ENCODE results near the gene KBTBD4.
"Not testable (repeated sequence)": the region's sequence is repeated elsewhere in the genome, so short reads cannot be mapped to it uniquely, and the experiment has no call there.

The KBTBD4 gene

DNA sequence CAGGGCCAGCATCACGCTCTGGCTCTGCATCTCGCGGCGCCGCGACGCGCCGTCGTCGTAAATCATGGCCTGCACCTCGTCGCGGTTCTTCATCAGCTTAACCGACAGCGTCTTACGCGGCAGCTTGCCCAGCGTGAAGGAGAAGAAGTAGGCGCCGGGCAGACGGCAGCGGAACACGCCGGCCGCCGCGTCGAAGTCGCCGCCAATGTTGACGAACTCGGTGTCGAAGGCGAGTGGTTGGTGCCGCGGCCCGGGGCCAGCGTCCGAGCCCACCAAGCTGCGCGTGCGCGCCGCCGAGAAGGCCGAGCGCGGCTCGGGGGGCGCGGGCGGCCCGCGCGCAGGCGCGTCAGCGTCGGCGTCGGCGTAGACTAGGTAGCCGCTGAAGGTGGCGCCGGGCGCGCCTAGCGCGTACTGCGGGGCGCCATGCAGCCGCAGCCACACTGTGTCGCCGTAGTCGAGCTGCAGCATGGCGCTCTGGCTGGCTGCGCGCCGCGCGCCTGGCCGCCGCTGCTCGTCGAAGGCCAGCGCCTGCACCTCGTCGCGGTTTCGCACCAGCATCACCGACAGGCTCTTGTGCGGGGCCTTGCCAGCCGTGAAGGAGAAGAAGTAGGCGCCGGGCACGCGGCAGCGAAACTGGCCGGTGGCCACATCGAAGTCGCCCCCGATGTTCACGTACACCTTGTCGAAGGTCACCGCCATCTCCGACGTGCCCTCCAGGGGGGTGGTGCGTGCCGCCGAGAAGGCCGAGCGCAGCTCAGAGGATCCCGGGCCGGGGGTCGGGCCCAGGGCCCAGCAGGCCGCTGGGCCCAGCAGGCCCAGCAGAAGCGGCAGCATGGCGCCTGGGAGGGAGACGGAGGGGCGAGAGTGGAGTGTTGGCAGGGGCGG is 11.4 kb upstream of the KBTBD4 start:
- DNase-seq (ENCODE audit: low spot score): no peak

DNA sequence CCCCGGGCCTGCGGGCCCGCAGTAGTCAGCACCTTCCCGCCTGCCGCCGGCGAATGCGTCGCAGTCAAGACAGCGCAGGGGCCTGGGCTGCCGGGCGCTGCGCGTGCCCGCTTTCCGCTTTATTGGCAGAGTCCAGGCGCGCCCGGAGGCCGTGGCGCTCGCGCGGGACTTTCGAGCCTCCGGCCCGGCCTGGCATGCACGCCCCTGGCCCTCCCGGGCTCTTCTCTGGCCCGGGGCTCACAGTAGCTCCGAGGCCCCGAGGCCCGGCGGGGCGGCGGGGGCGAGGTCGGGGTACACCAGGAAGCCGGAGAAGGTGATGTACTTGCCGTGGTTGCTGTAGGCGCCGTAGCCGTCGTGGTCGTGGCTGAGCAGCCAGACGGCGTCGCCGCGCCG is 10.8 kb upstream of the KBTBD4 start:
- no peak for DNase-seq (ENCODE audit: low spot score)

DNA sequence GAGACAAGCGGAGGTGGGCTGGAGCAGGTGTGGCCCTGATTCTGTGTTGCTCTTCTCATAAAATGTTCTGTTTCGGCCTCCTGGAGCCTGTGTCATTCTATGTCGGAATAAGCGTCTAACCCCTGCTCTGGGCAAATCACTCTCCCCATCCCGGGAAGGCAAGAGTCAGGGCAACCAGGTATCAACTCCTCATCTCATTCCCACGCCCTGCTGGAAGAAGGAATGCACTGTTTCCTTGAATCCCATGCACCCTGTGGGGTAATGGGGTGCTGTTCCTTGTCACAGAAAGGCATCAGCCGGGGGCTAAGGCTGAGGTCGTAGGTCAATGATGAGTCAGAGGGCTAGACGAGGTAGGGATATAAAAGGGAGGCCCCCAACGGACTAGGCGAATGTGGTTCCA is 10.3 kb upstream of the KBTBD4 start:
- no peak for DNase-seq (ENCODE audit: low spot score)

DNA sequence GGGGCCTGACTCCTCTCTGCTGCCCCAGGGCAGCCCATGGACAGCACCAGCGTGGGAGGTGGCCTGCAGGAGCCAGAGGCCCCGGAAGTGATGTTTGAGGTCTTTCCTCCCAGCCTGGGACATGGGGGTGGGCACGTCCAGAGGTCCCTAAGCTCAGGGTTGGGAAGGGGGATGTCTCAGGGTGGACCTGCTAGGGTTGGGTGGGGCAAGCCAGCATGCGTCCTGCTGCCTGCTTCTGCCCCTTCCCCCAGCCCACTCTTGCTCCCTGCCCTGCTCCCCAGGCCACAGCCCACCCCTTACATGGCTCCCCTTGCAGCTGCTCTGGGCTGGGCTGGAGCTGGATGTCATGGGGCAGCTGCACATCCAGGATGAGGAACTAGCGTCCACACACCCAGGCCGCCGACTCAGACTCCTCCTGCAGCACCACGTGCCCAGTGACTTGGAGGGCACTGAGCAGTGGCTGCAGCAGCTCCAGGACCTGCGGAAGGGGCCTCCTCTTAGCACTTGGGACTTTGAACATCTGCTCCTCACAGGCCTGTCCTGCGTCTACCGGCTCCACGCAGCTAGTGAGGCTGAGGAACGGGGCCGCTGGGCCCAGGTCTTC is 9.1 kb upstream of the KBTBD4 start:
- no peak for DNase-seq (ENCODE audit: low spot score)

DNA sequence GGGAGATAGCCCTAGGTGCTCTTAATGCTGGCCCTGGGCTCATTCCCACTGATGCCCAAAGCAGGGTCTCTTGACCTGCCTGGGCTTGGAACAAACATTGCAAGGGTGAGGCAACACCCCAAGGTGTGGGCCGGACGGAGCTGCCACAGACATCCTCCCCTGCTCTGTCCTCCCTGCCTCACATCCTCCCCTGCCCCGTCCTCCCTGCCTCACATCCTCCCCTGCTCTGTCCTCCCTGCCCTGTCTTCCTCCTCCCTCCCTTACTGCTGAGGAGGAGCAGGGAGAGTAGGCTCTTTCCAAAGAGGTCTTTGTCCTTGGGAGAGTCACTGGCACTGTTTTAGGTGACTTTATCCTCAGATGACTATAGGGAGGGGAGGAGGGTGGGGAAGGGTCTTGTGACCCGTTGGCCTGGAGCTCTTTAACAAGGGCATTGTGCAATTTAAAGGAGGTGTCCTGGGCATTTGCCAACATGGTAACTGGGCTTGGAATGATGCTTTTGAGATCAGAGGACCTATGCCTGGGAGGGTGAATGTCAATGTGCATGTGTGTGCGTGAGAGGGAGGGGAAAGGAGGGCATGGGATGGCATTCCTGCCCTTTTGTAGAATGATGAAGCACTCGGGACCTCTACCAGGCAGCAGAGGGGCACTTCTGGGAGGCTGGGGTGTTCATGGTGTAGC is 8.4 kb upstream of the KBTBD4 start:
- DNase-seq (ENCODE audit: low spot score): no peak

DNA sequence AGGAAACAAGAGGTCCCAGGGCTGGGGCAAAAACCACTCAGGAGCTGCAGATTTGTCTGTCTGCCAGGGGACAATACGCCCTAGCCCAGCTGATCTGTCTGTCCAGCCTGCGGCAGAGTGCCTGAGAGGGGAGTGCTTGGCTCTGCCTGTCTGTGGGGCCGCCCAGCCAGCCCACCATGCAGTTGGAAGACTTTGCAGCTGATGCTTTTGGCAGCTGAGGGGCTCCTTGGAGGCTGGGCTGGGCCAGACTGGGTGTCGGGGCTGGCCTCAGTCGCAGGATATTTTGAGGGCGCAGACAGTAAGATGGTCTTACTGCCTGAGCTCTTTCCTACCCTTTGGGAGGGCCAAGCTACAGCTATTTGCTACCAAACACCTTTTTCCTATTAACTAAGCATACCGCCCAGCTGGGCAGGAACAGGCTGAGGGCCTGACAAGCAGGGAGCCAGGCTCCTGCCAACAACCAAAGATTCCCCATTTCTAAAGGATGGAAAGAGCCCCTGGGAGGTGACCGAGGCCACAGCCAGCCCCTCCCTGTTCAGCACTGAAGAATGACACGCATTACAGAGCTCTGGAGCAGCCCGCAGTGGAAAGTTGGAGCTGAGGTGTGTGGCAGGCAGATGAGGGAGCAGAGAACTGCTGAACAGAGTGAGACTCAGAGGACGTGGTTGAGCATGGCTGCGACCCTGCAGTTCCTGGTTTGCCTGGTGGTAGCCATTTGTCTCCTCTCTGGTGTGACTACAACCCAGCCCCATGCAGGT is 7.5 kb upstream of the KBTBD4 start, which contains the start of gene FAM180B:
Gene FAM180B, plus strand, starts transcription at position 581 of the 758 bp plus-strand sequence. Its CDS starts 91 bp downstream, at position 672.
- DNase-seq (ENCODE audit: low spot score): no peak

DNA sequence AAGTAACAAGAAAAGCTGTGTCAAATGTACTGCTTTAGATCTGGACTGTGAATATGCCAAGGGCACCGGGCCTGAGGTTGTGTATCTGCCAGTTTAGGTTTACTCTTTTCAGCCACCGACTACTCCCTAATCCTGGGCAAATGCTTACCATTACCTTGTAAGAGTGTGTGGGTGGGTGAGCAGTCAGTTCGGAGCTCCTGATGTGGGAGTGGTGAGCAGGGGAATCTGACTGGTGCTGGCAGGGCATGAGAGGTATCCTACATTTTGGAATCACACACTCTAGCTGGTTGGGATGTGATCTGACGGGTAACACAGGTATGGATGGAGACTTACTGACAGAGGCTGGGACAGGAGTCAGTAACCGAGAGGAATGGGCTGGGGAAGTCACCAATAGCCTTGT is 5.1 kb upstream of the KBTBD4 start:
- no peak for DNase-seq (ENCODE audit: low spot score)

DNA sequence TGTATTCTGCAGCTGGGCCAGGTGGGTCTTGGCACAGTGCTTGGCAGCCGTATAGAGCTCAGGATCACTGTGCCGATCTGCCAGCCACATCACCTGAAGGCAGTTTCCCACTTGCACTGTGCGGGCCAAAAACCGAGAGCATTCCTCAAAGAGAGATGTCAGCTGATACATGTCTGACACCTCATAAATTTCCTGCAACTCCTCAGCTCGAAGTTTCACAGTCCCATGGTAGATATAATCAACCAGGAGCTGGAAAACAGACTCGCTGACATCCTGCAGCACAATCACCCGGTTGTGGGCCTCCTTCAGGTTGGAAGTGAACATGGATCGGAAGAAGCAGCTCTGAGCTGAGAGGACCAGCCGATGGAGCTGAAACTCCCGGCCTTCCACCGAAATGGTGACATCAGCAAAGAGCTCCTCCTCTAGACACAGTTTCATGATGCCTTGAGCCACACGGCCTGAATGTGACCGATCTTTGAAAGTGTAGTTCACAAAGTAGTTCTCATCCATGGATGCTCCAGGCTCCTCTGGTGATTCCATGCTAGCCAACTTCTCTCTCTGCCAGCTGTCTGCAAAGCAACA is 1.2 kb downstream of the KBTBD4 start:
- DNase-seq (ENCODE audit: low spot score): no peak

DNA sequence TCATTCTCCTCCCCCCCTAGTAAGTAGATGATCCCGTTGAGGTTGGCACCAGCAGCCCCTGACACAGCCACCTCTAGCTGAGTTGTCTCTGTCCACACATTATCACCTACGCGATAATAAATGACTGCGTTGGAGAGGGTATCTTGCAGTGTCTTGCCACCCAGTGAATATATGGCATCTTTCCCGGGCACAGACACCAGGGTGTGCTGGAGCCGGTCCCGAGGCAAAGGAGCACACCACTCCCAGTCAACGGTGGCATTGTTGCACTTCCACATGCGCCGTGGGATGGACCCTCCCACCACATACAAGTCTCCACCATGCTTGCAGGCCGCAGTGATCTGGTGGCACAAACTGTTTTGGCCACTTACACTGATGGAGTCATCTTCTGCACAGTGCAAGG is 5.4 kb downstream of the KBTBD4 start:
- no peak for DNase-seq (ENCODE audit: low spot score)

DNA sequence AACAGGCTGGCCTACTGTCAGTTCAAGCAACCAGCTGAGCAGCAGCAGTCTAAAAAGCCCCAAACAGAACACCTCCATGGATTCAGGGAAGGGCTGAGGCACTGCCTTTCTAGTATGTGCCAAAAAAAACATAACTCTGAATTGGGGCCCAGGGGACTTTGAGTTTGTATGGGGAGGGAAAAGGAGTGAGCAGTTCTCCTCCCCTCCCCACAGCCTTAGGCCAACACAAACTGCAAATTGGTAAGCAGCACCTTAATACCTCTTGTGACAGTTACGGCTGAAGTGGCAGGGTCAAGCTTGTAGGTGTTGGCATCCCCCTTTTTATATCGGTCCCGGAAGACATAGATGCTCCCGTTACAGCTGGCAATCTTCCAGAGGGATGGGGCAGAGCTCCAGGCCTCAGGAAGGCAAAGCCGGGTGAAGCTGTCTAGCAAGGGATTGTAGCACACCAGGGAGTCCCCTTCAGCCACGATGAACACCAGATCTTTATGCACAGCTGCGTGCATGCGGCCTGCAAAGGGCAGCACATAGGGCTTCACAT is 6.0 kb downstream of the KBTBD4 start:
- DNase-seq (ENCODE audit: low spot score): no peak

DNA sequence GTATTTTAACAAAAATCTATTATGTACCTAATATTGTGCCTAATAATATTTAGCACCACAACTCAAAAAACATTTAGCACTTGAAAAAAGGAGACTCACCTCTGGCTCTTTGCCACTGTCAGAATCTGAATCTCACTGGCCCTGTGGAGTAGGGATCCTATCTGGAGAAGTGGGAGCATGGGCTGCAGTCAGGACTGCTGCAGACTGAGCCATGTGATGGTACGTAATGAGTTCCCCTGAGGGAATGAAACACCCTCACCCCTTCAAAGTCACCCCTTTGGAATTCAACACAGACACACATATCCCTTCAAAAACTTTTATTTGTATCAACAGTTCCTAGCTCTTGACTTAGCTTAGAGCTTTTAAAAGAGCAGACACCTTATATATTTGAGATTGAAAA is 6.9 kb downstream of the KBTBD4 start:
- DNase-seq (ENCODE audit: low spot score): no peak

DNA sequence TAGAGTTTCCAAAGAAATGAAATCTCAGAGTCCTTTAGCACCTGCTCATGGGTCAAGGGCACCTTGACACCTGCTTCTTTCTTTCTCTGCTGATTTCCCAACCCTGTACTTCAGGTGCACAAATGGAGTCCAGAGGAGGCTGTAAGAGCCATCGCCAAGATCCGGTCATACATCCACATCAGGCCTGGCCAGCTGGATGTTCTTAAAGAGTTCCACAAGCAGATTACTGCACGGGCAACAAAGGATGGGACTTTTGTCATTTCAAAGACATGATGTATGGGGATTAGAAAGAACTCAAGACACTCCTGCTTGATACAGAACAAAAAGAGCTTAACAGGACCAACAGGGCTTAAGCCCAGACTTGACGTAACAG is 7.4 kb downstream of the KBTBD4 start:
- no peak for DNase-seq (ENCODE audit: low spot score)

DNA sequence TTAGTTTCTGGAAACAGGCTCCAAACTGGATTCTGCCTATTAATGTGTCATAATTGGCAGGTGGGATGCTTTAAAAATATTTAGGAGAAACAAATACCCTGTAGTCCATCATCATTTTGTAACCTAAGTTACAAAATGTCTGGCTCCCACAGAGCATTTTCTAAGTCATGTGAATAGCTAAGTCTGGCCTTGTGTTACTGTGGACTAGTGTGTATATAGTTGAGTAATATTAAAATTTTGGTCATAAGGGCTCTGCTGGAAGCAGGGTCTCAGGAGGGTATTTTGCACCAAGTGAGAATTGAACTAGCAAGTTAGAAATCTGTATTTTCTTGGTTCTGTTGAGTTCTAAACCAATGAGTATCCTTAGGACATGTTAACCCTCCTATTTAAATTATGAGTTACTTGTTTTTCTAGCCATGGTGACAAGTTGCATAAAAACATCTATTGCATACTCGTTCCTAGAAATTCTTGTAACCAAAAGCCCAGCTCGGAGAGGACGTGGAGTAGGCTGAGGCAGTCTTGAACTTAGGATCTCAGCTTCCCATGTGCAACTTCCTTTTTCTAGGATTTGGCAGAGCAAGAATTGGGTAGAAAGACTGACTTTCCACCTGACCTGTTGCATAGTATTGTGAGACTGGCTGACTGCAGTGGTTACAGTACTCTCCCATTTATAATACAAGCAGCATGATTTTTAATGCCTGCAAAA is 8.0 kb downstream of the KBTBD4 start:
- no peak for DNase-seq (ENCODE audit: low spot score)

DNA sequence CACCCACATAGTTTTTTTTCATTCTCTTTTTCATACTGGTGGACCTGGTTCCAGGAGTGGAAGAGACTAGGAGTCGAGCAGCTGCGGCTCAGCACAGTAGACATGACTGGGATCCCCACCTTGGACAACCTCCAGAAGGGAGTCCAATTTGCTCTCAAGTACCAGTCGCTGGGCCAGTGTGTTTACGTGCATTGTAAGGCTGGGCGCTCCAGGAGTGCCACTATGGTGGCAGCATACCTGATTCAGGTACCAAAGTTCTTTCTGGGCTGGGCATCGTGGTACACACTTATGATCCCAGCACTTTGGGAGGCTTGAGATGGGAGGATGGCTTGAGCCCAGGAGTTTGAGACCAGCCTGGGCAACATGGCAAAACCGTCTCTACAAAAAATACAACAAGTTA is 9.1 kb downstream of the KBTBD4 start:
- no peak for DNase-seq (ENCODE audit: low spot score)

DNA sequence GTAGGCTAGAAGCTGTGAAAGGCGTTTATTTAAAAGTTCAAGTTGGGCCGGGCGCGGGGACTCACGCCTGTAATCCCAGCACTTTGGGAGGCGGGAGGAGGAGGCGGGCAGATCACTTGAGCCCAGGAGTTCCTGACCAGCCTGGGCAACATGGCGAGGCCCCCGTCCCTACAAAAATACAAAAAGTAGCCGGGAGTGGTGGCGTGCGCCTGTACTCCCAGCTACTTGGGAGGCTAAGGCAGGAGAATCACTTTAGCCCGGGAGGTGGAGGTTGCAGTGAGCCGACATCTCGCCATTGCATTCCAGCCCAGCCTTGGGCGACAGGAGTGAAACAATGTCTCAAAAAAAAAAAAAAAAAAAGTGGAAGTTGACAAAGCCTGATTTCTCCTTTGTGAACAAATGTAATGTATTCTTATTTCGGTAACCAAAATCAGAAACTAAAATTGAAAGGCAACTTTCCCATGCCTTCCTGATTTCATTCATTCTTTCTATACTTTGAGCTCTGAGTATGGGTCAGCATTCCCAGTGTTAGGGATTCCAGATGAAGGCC is 12.5 kb downstream of the KBTBD4 start:
- no peak for DNase-seq (ENCODE audit: low spot score)

DNA sequence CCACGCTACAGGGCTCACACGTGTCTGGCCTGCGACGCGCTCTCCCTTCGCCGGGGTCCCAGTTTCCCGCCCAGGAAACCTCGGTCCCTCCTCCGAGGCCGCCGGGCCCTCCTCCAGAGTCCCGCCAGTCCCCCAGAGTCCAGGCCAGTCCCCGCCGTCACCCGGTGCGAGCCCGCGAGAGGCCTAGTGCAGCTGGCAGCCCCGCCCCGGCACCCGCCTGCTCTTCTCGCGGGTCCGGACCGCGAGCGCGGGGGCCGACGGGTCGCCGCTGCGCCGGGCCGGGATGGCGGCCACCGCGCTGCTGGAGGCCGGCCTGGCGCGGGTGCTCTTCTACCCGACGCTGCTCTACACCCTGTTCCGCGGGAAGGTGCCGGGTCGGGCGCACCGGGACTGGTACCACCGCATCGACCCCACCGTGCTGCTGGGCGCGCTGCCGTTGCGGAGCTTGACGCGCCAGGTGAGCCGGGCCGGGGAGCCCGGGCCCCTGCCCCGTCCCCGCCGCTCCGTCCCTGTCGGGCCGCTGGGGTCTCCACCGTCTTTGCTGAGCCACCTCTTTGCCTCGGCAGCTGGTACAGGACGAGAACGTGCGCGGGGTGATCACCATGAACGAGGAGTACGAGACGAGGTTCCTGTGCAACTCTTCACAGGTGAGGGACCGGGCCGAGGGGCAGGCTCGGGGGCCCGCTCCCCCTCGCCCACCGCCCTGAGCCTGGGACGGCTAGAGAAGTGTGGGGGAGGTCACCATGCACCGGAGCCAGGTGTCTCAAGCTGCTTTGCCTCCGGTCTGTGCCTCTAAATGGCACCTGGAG is 13.2 kb downstream of the KBTBD4 start, which contains the start of gene PTPMT1:
Gene PTPMT1, plus strand, starts transcription at position 260 of the 809 bp plus-strand sequence. Its CDS starts 24 bp downstream, at position 284.
- peak; percentile 55 for DNase-seq (ENCODE audit: low spot score)

DNA sequence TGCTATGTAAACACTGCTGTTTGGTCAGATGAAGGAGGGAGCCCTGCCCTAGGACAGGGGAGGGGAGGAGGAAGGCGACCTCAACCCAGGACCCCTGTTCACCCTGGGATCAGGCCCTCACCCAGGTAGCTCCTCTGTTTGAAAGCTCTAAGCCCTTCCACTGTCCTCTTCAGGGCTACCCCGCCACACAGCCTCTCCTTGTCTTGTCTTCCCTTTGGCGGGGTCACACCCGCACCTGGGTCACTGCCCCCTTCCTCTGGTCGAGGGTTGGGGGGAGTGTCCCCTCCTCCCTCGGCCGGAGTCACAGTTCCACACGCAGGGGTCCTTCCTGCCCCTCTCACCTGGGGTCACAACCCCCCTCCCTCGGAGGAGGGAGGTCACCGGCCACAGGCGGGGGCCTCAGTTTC is 13.8 kb downstream of the KBTBD4 start:
- no peak for DNase-seq (ENCODE audit: low spot score)

DNA sequence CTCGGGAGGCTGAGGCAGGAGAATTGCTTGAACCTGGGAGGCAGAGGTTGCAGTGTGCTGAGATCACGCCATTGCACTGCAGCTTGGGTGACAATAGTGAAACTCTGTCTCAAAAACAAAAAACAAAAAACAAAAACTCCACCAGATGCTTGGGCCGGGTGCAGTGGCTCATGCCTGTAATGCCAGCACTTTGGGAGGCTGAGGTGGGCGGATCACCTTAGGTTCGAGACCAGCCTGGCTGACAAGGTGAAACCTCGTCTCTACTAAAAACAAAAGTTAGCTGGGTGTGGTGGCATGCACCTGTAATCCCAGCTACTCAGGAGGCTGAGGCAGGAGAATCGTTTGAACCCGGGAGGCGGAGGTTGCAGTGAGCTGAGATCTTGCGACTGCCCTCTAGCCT is 14.4 kb downstream of the KBTBD4 start:
- not testable (repeated sequence) for DNase-seq (ENCODE audit: low spot score)

DNA sequence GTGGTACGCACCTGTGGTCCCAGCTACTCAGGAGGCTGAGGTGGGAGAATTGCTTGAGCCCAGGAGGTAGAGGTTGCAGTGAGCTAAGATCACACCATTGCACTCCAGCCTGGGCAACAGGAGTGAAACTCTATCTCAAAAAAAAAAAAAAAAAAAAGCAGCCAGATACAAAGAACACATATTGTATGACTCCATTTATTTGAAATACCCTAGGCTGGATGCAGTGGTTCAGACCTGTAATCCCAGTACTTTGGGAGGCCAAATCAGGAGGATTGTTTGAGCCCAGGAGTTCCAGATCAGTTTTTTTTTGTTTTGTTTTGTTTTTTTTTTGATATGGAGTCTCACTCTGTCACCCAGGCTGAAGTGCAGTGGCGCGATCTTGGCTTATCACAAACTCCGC is 16.4 kb downstream of the KBTBD4 start:
- DNase-seq (ENCODE audit: low spot score): not testable (repeated sequence)

DNA sequence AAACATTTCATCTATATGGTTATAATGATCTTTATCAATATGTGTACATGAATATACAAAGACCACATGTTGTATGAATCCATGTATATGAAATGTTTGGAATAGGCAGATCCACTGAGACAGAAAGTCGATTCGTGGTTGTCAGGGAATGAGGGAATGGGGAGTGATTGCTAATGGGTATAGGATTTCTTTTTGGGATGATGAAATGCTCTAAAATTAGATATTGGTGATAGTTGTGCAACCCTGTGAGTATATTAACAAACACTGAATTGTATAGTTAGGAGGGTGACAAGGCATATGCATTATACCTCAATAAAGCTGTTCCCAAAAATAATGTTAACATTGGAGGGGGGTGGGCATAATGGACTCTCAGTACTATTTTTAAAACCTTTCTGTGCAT is 18.3 kb downstream of the KBTBD4 start:
- no peak for DNase-seq (ENCODE audit: low spot score)
